NT2/D1 (cell line): ENCODE results near the gene NUCB1.

Source experiments
- SUZ12 ChIP-seq: IDR thresholded peaks from 2 replicates; pipeline ENCODE4 v1.6.1; 2011; ENCODE audit not compliant: insufficient read length, insufficient read depth; ENCODE audit errors: extremely low read depth
- YY1 ChIP-seq: IDR thresholded peaks from 2 replicates; pipeline ENCODE4 v1.6.1; 2011; ENCODE audit not compliant: insufficient read length, insufficient read depth
- ZNF274 ChIP-seq: IDR thresholded peaks from 2 replicates; pipeline ENCODE4 v1.6.1; 2011; ENCODE audit warnings: mild to moderate bottlenecking, low read depth, low read length

- TF ChIP-seq SUZ12 (no peak), YY1 (no peak), ZNF274 (no peak)
These were observed 3.9 kb upstream of the NUCB1 start for GRCh38 chr19:48896191-48896720.
